GM18873 (cell line): ENCODE measurements around the gene ZNF202.

Experiments
- ATAC-seq: cut with Tn5 transposase; IDR thresholded peaks from one replicate; pipeline ENCODE4 v1.9.1; 2021; ENCODE audit warnings: mild to moderate bottlenecking, moderate library complexity, moderate number of reproducible peaks; ENCODE audit not compliant: unreplicated experiment, low FRiP score

The ZNF202 gene

GRCh38 chr11:123684601-123685000 is 56.9 kb downstream of the ZNF202 start:
- no peak for ATAC-seq

- no peak for ATAC-seq
Observed at GRCh38 chr11:123683428-123684170, 57.9 kb downstream of the ZNF202 start.

GRCh38 chr11:123682696-123683410 is 58.6 kb downstream of the ZNF202 start:
- no peak for ATAC-seq

GRCh38 chr11:123681030-123681429 is 60.4 kb downstream of the ZNF202 start:
- ATAC-seq, result no peak

GRCh38 chr11:123678246-123678645 is 63.2 kb downstream of the ZNF202 start:
- no peak for ATAC-seq

GRCh38 chr11:123677510-123677909 is 64.0 kb downstream of the ZNF202 start:
- no peak for ATAC-seq

- no peak for ATAC-seq
Observed at GRCh38 chr11:123674297-123674696, 67.2 kb downstream of the ZNF202 start.
